ENCODE results near the gene PDCD11.

Gene PDCD11

DNA sequence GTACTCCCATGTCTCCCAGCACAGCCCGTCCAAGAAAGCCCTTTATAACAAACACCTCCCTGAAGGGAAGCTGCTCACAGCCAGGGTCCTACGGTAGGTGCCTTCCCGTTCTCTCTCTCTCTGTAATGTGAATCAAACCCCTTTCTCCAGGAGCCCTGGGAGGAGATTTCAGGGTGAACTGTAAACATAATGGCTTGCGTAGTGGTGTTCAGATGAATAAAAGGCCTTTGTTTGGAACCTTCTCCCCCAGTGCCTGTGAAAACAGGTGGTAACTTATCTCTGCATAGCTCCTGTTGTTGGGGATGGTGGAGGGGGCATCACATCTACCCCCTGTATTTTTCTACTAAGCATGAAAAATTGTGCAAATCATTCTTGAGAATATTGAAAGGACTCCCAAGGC, 43.4 kb downstream of the PDCD11 start:
- no peak overlapping the region for H3K4me3 ChIP-seq (ENCODE audit: low read depth, low read length)
- DNase-seq (ENCODE audit: low read depth), result no peak
- TF ChIP-seq, protein P1, sequence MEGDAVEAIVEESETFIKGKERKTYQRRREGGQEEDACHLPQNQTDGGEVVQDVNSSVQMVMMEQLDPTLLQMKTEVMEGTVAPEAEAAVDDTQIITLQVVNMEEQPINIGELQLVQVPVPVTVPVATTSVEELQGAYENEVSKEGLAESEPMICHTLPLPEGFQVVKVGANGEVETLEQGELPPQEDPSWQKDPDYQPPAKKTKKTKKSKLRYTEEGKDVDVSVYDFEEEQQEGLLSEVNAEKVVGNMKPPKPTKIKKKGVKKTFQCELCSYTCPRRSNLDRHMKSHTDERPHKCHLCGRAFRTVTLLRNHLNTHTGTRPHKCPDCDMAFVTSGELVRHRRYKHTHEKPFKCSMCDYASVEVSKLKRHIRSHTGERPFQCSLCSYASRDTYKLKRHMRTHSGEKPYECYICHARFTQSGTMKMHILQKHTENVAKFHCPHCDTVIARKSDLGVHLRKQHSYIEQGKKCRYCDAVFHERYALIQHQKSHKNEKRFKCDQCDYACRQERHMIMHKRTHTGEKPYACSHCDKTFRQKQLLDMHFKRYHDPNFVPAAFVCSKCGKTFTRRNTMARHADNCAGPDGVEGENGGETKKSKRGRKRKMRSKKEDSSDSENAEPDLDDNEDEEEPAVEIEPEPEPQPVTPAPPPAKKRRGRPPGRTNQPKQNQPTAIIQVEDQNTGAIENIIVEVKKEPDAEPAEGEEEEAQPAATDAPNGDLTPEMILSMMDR (IDR thresholded peaks at IDR 0.05; ENCODE audit: low read depth, low read length, missing control alignments), result no peak

DNA sequence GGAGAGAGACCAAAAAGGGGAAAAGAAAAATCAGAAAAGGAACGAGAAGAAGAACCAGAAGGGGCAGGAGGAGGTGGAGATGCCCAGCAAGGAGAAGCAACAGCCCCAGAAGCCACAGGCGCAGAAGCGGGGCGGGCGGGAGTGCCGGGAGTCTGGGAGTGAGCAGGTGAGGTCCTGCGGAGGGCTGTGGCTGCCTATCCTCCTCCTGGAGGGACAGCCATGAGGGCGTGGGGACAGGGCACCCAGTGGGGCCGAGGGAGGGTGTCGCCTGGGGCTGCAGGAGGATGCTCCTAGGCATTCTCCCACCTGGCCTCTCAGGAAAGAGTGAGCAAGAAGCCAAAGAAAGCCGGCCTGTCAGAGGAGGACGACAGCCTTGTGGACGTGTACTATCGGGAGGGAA, 44.0 kb downstream of the PDCD11 start:
- TF ChIP-seq, protein P1 (IDR thresholded peaks at IDR 0.05; ENCODE audit: low read depth, low read length, missing control alignments), result no peak

DNA sequence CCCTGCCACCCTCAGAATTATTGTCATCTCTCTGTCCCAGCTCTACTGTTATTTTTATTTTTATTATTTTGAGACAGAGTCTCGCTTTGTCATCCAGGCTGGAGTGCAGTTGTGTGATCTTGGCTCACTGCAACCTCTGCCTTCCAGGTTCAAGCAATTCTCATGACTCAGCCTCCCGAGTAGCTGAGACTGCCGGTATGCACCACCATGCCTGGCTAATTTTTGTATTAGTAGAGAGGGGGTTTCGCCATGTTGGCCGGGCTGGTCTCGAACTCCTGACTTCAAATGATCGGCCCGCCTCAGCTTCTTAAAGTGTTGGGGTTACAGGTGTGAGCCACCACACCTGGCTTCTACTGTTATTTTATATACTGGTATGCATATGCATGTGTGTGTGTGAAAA, 44.8 kb downstream of the PDCD11 start:
- TF ChIP-seq, protein P1 (IDR thresholded peaks at IDR 0.05; ENCODE audit: low read depth, low read length, missing control alignments), result no peak
- DNase-seq (ENCODE audit: low read depth), result no peak
- H3K4me3 ChIP-seq (ENCODE audit: low read depth, low read length), result no peak overlapping the region

More for the DNA sequence above, 44.0 kb downstream of the PDCD11 start:
- no peak overlapping the region for H3K4me3 ChIP-seq (ENCODE audit: low read depth, low read length)
- no peak for DNase-seq (ENCODE audit: low read depth)

DNA sequence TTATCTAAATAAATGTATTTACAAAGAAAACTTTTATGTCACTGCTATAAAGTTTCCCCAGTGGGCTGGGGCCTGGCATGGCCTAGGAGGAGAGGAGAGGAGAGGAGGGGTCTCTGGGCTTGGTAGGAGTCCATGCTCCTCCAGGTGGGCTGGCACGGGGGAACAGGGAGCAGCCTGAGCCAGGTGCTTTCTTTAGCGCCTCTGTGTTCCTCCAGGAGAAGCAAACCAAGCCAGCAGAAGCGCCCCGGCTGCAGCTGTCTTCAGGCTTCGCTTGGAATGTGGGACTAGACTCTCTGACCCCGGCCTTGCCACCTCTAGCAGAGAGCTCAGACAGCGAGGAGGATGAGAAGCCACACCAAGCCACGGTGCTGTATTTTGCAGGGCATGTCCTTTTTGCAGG, 45.2 kb downstream of the PDCD11 start:
- TF ChIP-seq, protein P1 (IDR thresholded peaks at IDR 0.05; ENCODE audit: low read depth, low read length, missing control alignments), result no peak
- DNase-seq (ENCODE audit: low read depth), result no peak
- H3K4me3 ChIP-seq (ENCODE audit: low read depth, low read length), result no peak overlapping the region

DNA sequence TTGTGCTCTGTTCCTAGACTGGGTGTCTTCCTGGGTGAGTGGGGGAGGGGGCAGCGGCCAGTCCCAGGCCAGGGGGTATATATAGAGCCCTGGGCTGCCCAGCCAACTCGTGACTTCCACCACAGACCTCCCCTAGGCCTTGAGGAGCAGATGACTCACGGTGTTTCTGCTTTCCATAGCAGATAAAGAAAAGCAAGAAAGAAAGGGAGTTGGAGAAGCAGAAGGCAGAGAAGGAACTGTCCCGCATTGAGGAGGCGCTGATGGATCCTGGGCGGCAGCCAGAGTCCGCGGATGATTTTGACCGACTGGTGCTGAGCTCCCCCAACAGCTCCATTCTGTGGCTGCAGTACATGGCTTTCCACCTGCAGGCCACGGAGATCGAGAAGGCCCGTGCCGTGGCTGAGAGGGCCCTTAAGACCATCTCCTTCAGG, 45.6 kb downstream of the PDCD11 start:
- TF ChIP-seq, protein P1 (IDR thresholded peaks at IDR 0.05; ENCODE audit: low read depth, low read length, missing control alignments), result no peak
- no peak overlapping the region for H3K4me3 ChIP-seq (ENCODE audit: low read depth, low read length)
- no peak for DNase-seq (ENCODE audit: low read depth)

DNA sequence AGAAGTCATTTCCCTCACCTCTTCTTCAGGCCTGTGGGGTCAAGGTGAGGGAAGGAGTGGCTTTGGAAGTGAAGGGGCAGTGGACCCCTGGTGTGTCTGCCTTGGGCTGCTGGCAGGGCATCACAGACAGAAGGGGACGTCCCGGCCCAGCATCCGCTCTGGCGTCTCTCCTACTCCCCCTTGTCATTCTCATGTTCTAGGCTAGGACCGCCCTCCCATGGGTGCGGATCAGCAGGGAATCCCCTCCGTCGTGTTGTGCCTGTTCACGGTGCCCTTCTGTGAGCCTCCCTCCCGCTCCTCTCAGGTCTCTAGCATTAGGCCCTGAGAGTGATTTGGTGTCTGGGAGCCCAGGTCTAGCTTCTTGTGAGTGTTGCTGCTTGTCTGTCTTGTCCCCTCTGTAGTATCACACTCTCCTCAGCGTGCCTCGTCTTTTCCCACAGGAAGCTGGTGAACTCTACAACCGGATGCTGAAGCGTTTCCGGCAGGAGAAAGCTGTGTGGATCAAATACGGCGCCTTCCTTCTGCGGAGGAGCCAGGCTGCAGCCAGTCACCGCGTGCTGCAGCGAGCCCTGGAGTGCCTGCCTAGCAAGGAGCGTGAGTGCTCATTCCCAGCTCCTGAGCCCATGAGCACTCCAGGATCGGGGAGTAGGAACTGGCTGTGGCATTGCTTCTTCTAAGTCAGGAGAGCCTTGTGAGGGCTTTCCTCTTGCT, 47.2 kb downstream of the PDCD11 start:
- DNase-seq (ENCODE audit: low read depth), result no peak
- TF ChIP-seq, protein P1 (IDR thresholded peaks at IDR 0.05; ENCODE audit: low read depth, low read length, missing control alignments), result no peak
- H3K4me3 ChIP-seq (ENCODE audit: low read depth, low read length), result no peak overlapping the region

DNA sequence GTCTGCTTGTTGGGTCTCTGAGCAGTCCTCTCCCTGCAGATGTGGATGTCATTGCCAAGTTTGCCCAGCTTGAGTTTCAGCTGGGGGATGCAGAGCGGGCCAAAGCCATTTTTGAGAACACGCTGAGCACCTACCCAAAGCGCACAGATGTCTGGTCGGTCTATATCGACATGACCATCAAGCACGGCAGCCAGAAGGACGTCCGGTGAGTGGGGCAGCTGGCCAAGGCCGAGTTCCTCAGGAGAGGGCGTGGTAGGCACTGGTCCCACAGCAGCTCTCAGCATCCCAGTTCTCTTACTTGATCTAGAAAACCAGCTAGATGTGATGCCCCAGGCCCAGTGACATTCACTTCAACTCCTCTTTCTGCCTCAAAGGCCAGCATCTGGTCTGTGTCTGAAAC, 48.1 kb downstream of the PDCD11 start:
- TF ChIP-seq, protein P1 (IDR thresholded peaks at IDR 0.05; ENCODE audit: low read depth, low read length, missing control alignments), result no peak
- no peak for DNase-seq (ENCODE audit: low read depth)
- no peak overlapping the region for H3K4me3 ChIP-seq (ENCODE audit: low read depth, low read length)

All from GM12864 (cell line).